WERI-Rb-1 (cell line): ENCODE measurements around the gene TSPAN31.
"Not testable (repeated sequence)": the region's sequence is repeated elsewhere in the genome, so short reads cannot be mapped to it uniquely, and the experiment has no call there.

Experiments used
- DNase-seq: peaks from one replicate; pipeline ENCODE4 v3.0.0-alpha.2; 2020
- H3K27ac ChIP-seq: fragments of 250-450 bp; sonication (Bioruptor Pico); 2 replicates; pipeline ENCODE4 v1.5.1; 2020; ENCODE audit warnings: mild to moderate bottlenecking, moderate library complexity
- H3K27me3 ChIP-seq: fragments of 250-450 bp; sonication (Bioruptor Pico); 2 replicates; pipeline ENCODE4 v1.5.1; 2021; ENCODE audit warnings: mild to moderate bottlenecking, low read depth, moderate library complexity; ENCODE audit not compliant: insufficient read depth, severe bottlenecking
- H3K36me3 ChIP-seq: fragments of 250-450 bp; sonication (Bioruptor Pico); 2 replicates; pipeline ENCODE4 v1.5.1; 2020; ENCODE audit warnings: mild to moderate bottlenecking, moderate library complexity
- H3K4me3 ChIP-seq: 2 replicates; pipeline ENCODE4 v1.5.1; 2011; ENCODE audit warnings: low read depth, mild to moderate bottlenecking, control low read depth, low read length
- H3K9me3 ChIP-seq: fragments of 250-450 bp; sonication (Bioruptor Pico); 2 replicates; pipeline ENCODE4 v1.5.1; 2021; ENCODE audit warnings: mild to moderate bottlenecking, moderate library complexity; ENCODE audit not compliant: severe bottlenecking
- CTCF ChIP-seq: IDR thresholded peaks from 2 replicates; pipeline ENCODE4 v1.5.1; 2011; ENCODE audit warnings: low read depth, mild to moderate bottlenecking, control low read depth, inconsistent platforms, low read length

TSPAN31 gene

GRCh38 chr12:57770734-57771133, 25.9 kb downstream of the TSPAN31 start:
- TF ChIP-seq CTCF = no peak
- H3K36me3 ChIP-seq = peaks cover 39% of the 10 kb centered on the region
- H3K9me3 ChIP-seq = no peaks in the 10 kb centered on the region
- H3K27me3 ChIP-seq = no peaks in the 10 kb centered on the region
- no peak overlapping the region; the same call in 1 of the 2 replicates for H3K4me3 ChIP-seq
- DNase-seq = peak; percentile 52
- H3K27ac ChIP-seq = peak overlapping the region; percentile 97

- H3K4me3 ChIP-seq = peak overlapping the region; percentile 93
- peaks cover 38% of the 10 kb centered on the region for H3K36me3 ChIP-seq
- peak; percentile 94 for DNase-seq
- H3K27ac ChIP-seq = peak overlapping the region; percentile 97
- no peaks in the 10 kb centered on the region for H3K27me3 ChIP-seq
- H3K9me3 ChIP-seq = no peaks in the 10 kb centered on the region
- no peak for TF ChIP-seq CTCF
These were observed 26.5 kb downstream of the TSPAN31 start for GRCh38 chr12:57771236-57771872.

- DNase-seq = peak; percentile 97
- H3K9me3 ChIP-seq = no peaks in the 10 kb centered on the region
These were observed 27.1 kb downstream of the TSPAN31 start, which contains the start of gene METTL1 for GRCh38 chr12:57771873-57772428. METTL1 (minus strand) TSS chr12:57772105; CDS start chr12:57772083, 22 bp downstream.

GRCh38 chr12:57772429-57773322, 27.8 kb downstream of the TSPAN31 start, which contains the start of gene EEF1AKMT3:
EEF1AKMT3 (plus strand) TSS chr12:57772614; CDS start chr12:57772725, 111 bp downstream.
- Histone ChIP-seq H3K9me3 (no peaks in the 10 kb centered on the region), H3K4me3 (peak within 1 kb of the TSS; percentile 93), H3K36me3 (peaks cover 37% of the 10 kb centered on the region), H3K27me3 (no peaks in the 10 kb centered on the region), H3K27ac (peak within 1 kb of the TSS; percentile 97)
- peak; percentile 79 for DNase-seq
- TF ChIP-seq CTCF = no peak

More at GRCh38 chr12:57771873-57772428, 27.1 kb downstream of the TSPAN31 start, which contains the start of gene METTL1:
- TF ChIP-seq CTCF = no peak
- H3K27me3 ChIP-seq = no peaks in the 10 kb centered on the region
- peak within 1 kb of the TSS; percentile 93 for H3K4me3 ChIP-seq
- H3K27ac ChIP-seq = peak within 1 kb of the TSS; percentile 97
- H3K36me3 ChIP-seq = peaks cover 38% of the 10 kb centered on the region

- peaks cover 23% of the 10 kb centered on the region for H3K36me3 ChIP-seq
- H3K9me3 ChIP-seq, H3K27me3 ChIP-seq, H3K4me3 ChIP-seq, H3K27ac ChIP-seq, DNase-seq: not testable (repeated sequence)
These were observed 29.8 kb downstream of the TSPAN31 start for GRCh38 chr12:57774634-57775033.

- DNase-seq = no peak
- TF ChIP-seq CTCF = no peak
- Histone ChIP-seq H3K27me3 (no peaks in the 10 kb centered on the region), H3K4me3 (no peak overlapping the region), H3K27ac (no peak overlapping the region), H3K9me3 (no peaks in the 10 kb centered on the region), H3K36me3 (peaks cover 19% of the 10 kb centered on the region)
These were observed 30.2 kb downstream of the TSPAN31 start for GRCh38 chr12:57775044-57775443.
